HK-2 (cell line): ENCODE data around the gene PEMT.
"Not testable (repeated sequence)": the region's sequence is repeated elsewhere in the genome, so short reads cannot be mapped to it uniquely, and the experiment has no call there.

Experiments
- DNase-seq: peaks from one replicate; pipeline ENCODE4 v3.0.0-alpha.2; 2018; ENCODE audit not compliant: unreplicated experiment

Gene PEMT

GRCh38 chr17:17487998-17488397, 103.5 kb downstream of the PEMT start:
- DNase-seq, result no peak

- not testable (repeated sequence) for DNase-seq
Measured at GRCh38 chr17:17486416-17486815, 105.1 kb downstream of the PEMT start.

- no peak for DNase-seq
Measured at GRCh38 chr17:17485420-17485819, 106.1 kb downstream of the PEMT start.

- DNase-seq, result peak; percentile 38
Measured at GRCh38 chr17:17484451-17484899, 107.0 kb downstream of the PEMT start.

GRCh38 chr17:17481860-17482259, 109.6 kb downstream of the PEMT start:
- DNase-seq, result no peak

GRCh38 chr17:17480593-17481148, 110.8 kb downstream of the PEMT start:
- DNase-seq, result no peak

- DNase-seq, result no peak
Measured at GRCh38 chr17:17479209-17479608, 112.3 kb downstream of the PEMT start.

GRCh38 chr17:17476865-17477467, 114.5 kb downstream of the PEMT start, which contains the start of gene MED9:
Gene MED9, plus strand, starts transcription at chr17:17477000. Its CDS starts 42 bp downstream, at chr17:17477042.
- DNase-seq, result peak; percentile 89

- DNase-seq, result no peak
Measured at GRCh38 chr17:17474341-17474740, 117.2 kb downstream of the PEMT start.

- no peak for DNase-seq
Measured at GRCh38 chr17:17472333-17472920, 119.1 kb downstream of the PEMT start.

- DNase-seq, result no peak
Measured at GRCh38 chr17:17469996-17470395, 121.5 kb downstream of the PEMT start.

GRCh38 chr17:17469358-17469757, 122.2 kb downstream of the PEMT start:
- no peak for DNase-seq

- no peak for DNase-seq
Measured at GRCh38 chr17:17468217-17469010, 123.1 kb downstream of the PEMT start.

GRCh38 chr17:17467720-17468119, 123.8 kb downstream of the PEMT start:
- no peak for DNase-seq

GRCh38 chr17:17467016-17467415, 124.5 kb downstream of the PEMT start:
- DNase-seq, result no peak

- no peak for DNase-seq
Measured at GRCh38 chr17:17466511-17466910, 125.0 kb downstream of the PEMT start.

- DNase-seq, result not testable (repeated sequence)
Measured at GRCh38 chr17:17465878-17466277, 125.6 kb downstream of the PEMT start.

GRCh38 chr17:17463821-17464220, 127.7 kb downstream of the PEMT start:
- no peak for DNase-seq

- no peak for DNase-seq
Measured at GRCh38 chr17:17462048-17462824, 129.3 kb downstream of the PEMT start.

GRCh38 chr17:17460038-17460437, 131.5 kb downstream of the PEMT start:
- DNase-seq, result no peak

GRCh38 chr17:17457680-17458079, 133.8 kb downstream of the PEMT start:
- no peak for DNase-seq

- DNase-seq, result no peak
Measured at GRCh38 chr17:17456251-17456650, 135.3 kb downstream of the PEMT start.
